ENCODE measurements around the gene MUC5B.
"Not testable (repeated sequence)": the region's sequence is repeated elsewhere in the genome, so short reads cannot be mapped to it uniquely, and the experiment has no call there.

The MUC5B gene

GRCh38 chr11:1246301-1246700, 23.4 kb downstream of the MUC5B start:
- not testable (repeated sequence) for H3K9ac ChIP-seq (ENCODE audit: low read depth, low read length); H3K36me3 ChIP-seq (ENCODE audit: insufficient read depth, low read length); H3K4me1 ChIP-seq (ENCODE audit: insufficient read depth, low read length); H3K9me3 ChIP-seq (ENCODE audit: control insufficient read depth, insufficient read depth, low read length)

- H3K36me3 ChIP-seq (ENCODE audit: insufficient read depth, low read length); H3K4me1 ChIP-seq (ENCODE audit: insufficient read depth, low read length); H3K9me3 ChIP-seq (ENCODE audit: control insufficient read depth, insufficient read depth, low read length); H3K9ac ChIP-seq (ENCODE audit: low read depth, low read length): not testable (repeated sequence)
Measured at GRCh38 chr11:1247026-1247425, 24.2 kb downstream of the MUC5B start.

GRCh38 chr11:1248951-1249350, 26.1 kb downstream of the MUC5B start:
- H3K9ac ChIP-seq (ENCODE audit: low read depth, low read length); H3K9me3 ChIP-seq (ENCODE audit: control insufficient read depth, insufficient read depth, low read length); H3K36me3 ChIP-seq (ENCODE audit: insufficient read depth, low read length); H3K4me1 ChIP-seq (ENCODE audit: insufficient read depth, low read length): not testable (repeated sequence)

GRCh38 chr11:1250411-1250810, 27.5 kb downstream of the MUC5B start:
- H3K36me3 ChIP-seq (ENCODE audit: insufficient read depth, low read length); H3K9ac ChIP-seq (ENCODE audit: low read depth, low read length); H3K9me3 ChIP-seq (ENCODE audit: control insufficient read depth, insufficient read depth, low read length): not testable (repeated sequence)

GRCh38 chr11:1251236-1251770, 28.4 kb downstream of the MUC5B start:
- H3K4me1 ChIP-seq (ENCODE audit: insufficient read depth, low read length): no peaks in the 10 kb centered on the region
- H3K9me3 ChIP-seq (ENCODE audit: control insufficient read depth, insufficient read depth, low read length): no peaks in the 10 kb centered on the region
- H3K9ac ChIP-seq (ENCODE audit: low read depth, low read length): no peak overlapping the region
- H3K36me3 ChIP-seq (ENCODE audit: insufficient read depth, low read length): no peaks in the 10 kb centered on the region

More at GRCh38 chr11:1250411-1250810, 27.5 kb downstream of the MUC5B start:
- H3K4me1 ChIP-seq (ENCODE audit: insufficient read depth, low read length): not testable (repeated sequence)

GRCh38 chr11:1252371-1253102, 29.7 kb downstream of the MUC5B start:
- no peaks in the 10 kb centered on the region for H3K36me3 ChIP-seq (ENCODE audit: insufficient read depth, low read length)
- H3K9ac ChIP-seq (ENCODE audit: low read depth, low read length): no peak overlapping the region
- H3K4me1 ChIP-seq (ENCODE audit: insufficient read depth, low read length): no peaks in the 10 kb centered on the region
- no peaks in the 10 kb centered on the region for H3K9me3 ChIP-seq (ENCODE audit: control insufficient read depth, insufficient read depth, low read length)

- Histone ChIP-seq H3K9me3 (ENCODE audit: control insufficient read depth, insufficient read depth, low read length) (no peaks in the 10 kb centered on the region), H3K9ac (ENCODE audit: low read depth, low read length) (no peak overlapping the region), H3K36me3 (ENCODE audit: insufficient read depth, low read length) (no peaks in the 10 kb centered on the region), H3K4me1 (ENCODE audit: insufficient read depth, low read length) (no peaks in the 10 kb centered on the region)
Measured at GRCh38 chr11:1253103-1253485, 30.2 kb downstream of the MUC5B start.

GRCh38 chr11:1254086-1254648, 31.3 kb downstream of the MUC5B start:
- Histone ChIP-seq H3K36me3 (ENCODE audit: insufficient read depth, low read length) (no peaks in the 10 kb centered on the region), H3K9me3 (ENCODE audit: control insufficient read depth, insufficient read depth, low read length) (no peaks in the 10 kb centered on the region), H3K9ac (ENCODE audit: low read depth, low read length) (no peak overlapping the region), H3K4me1 (ENCODE audit: insufficient read depth, low read length) (no peaks in the 10 kb centered on the region)

GRCh38 chr11:1254733-1255132, 31.9 kb downstream of the MUC5B start:
- H3K4me1 ChIP-seq (ENCODE audit: insufficient read depth, low read length): no peaks in the 10 kb centered on the region
- H3K36me3 ChIP-seq (ENCODE audit: insufficient read depth, low read length): no peaks in the 10 kb centered on the region
- H3K9me3 ChIP-seq (ENCODE audit: control insufficient read depth, insufficient read depth, low read length): no peaks in the 10 kb centered on the region
- H3K9ac ChIP-seq (ENCODE audit: low read depth, low read length): no peak overlapping the region

GRCh38 chr11:1255151-1255550, 32.3 kb downstream of the MUC5B start:
- H3K4me1 ChIP-seq (ENCODE audit: insufficient read depth, low read length): no peaks in the 10 kb centered on the region; the same call in 1 of the 2 replicates
- no peaks in the 10 kb centered on the region for H3K9me3 ChIP-seq (ENCODE audit: control insufficient read depth, insufficient read depth, low read length)
- H3K36me3 ChIP-seq (ENCODE audit: insufficient read depth, low read length): no peaks in the 10 kb centered on the region
- H3K9ac ChIP-seq (ENCODE audit: low read depth, low read length): no peak overlapping the region

- Histone ChIP-seq H3K4me1 (ENCODE audit: insufficient read depth, low read length) (no peaks in the 10 kb centered on the region; the same call in 1 of the 2 replicates), H3K9ac (ENCODE audit: low read depth, low read length) (no peak overlapping the region), H3K9me3 (ENCODE audit: control insufficient read depth, insufficient read depth, low read length) (no peaks in the 10 kb centered on the region), H3K36me3 (ENCODE audit: insufficient read depth, low read length) (no peaks in the 10 kb centered on the region)
Measured at GRCh38 chr11:1256257-1257045, 33.6 kb downstream of the MUC5B start.

- Histone ChIP-seq H3K9ac (ENCODE audit: low read depth, low read length) (no peak overlapping the region), H3K4me1 (ENCODE audit: insufficient read depth, low read length) (no peaks in the 10 kb centered on the region; the same call in 1 of the 2 replicates), H3K9me3 (ENCODE audit: control insufficient read depth, insufficient read depth, low read length) (no peaks in the 10 kb centered on the region), H3K36me3 (ENCODE audit: insufficient read depth, low read length) (no peaks in the 10 kb centered on the region)
Measured at GRCh38 chr11:1257366-1257765, 34.5 kb downstream of the MUC5B start.

GRCh38 chr11:1257916-1258315, 35.0 kb downstream of the MUC5B start:
- Histone ChIP-seq H3K36me3 (ENCODE audit: insufficient read depth, low read length) (no peaks in the 10 kb centered on the region), H3K4me1 (ENCODE audit: insufficient read depth, low read length) (no peaks in the 10 kb centered on the region; the same call in 1 of the 2 replicates), H3K9ac (ENCODE audit: low read depth, low read length) (no peak overlapping the region), H3K9me3 (ENCODE audit: control insufficient read depth, insufficient read depth, low read length) (no peaks in the 10 kb centered on the region)

- Histone ChIP-seq H3K4me1 (ENCODE audit: insufficient read depth, low read length) (no peaks in the 10 kb centered on the region; the same call in 1 of the 2 replicates), H3K9me3 (ENCODE audit: control insufficient read depth, insufficient read depth, low read length) (no peaks in the 10 kb centered on the region), H3K36me3 (ENCODE audit: insufficient read depth, low read length) (no peaks in the 10 kb centered on the region), H3K9ac (ENCODE audit: low read depth, low read length) (no peak overlapping the region)
Measured at GRCh38 chr11:1258401-1259075, 35.7 kb downstream of the MUC5B start.
